NCI-H1694 (cell line): ENCODE results near the gene COG2.
"Not testable (repeated sequence)": the region's sequence is repeated elsewhere in the genome, so short reads cannot be mapped to it uniquely, and the experiment has no call there.

ENCODE experiments used
- DNase-seq: peaks from one replicate; lab custom pipeline; 2025; lab: John Stamatoyannopoulos, UW

Gene COG2

GRCh38 chr1:230715510-230715909 is 73.2 kb downstream of the COG2 start:
- no peak for DNase-seq

DNA sequence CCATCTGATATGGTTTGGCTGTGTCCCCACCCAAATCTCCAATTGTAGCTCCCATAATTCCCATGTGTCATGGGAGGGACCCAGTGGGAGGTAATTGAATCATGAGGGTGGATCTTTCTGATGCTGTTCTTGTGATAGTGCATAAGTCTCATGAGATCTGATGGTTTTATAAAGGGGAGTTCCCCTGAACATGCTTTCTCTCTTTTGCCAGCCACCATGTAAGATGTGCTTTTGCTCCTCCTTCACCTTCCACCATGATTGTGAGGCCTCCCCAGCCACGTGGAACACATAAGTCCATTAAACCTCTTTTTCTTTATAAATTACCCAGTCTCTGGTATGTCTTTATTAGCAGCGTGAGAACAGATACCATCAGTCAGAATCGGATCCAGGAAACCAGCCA is 74.2 kb downstream of the COG2 start:
- not testable (repeated sequence) for DNase-seq

- DNase-seq = no peak
Observed at GRCh38 chr1:230717251-230717650, 75.0 kb downstream of the COG2 start.

DNA sequence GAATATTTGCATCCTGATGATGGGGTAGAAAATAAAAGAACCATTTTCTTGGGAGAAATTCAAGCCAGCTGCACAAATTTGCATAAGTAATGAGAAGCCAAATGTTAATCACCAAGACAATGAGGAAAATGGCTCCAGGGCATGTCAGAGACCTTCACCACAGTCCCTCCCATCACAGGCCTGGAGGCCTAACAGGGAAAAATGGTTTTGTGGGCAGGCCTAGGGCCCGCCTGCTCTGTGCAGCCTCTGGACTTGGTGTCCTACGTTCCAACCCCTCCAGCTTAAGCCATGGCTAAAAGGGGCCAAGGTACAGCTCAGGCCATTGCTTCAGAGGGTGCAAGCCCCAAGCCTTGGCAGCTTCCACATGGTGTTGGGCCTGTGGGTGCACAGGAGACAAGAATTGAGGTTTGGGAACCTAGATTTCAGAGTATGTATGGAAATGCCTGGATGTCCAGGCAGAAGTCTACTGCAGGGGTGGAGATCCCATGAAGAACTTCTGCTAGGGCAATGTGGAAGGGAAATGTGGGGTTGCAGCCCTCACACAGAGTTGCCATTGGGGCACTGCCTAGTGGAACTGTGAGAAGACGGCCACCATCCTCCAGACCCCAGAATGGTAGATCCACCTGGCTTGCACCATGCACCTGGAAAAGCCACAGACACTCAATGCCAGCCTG is 79.7 kb downstream of the COG2 start:
- not testable (repeated sequence) for DNase-seq

- no peak for DNase-seq
Observed at GRCh38 chr1:230725256-230726012, 83.2 kb downstream of the COG2 start.

DNA sequence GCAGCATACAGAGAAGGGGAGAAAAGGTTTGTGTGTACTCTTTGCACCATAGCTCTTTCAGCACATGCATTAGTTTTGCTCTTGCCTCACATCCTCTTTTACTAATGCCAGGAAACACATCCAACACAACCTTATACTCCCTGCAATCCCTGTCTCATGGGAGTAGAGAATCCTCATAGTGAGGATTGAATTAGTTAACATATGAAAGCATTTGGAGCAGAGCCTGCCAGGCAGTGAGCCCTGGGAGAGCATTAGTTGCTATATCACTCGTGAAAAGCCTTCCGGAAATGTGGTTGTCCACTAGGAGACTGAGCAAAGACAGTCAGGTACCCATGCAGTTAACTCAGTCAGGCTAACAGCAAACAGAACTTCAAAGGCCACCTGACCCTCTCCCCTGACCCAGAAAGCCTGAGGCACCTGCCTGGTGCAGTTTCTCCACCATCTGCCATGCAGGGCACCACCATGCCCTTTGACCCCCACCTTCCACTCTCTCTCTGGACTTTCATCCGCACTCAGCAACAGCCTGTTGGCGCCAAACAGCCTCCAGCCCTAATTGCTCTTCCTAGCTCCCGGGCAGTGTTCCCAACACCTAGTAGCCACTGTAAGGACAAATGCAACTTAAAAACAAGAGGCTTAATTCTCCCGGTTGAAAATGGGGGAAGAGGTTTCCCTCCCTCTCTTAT is 86.6 kb downstream of the COG2 start:
- no peak for DNase-seq

- DNase-seq = no peak
Observed at GRCh38 chr1:230730977-230731376, 88.7 kb downstream of the COG2 start.

- no peak for DNase-seq
Observed at GRCh38 chr1:230735447-230735846, 93.2 kb downstream of the COG2 start.

- no peak for DNase-seq
Observed at GRCh38 chr1:230737622-230738262, 95.5 kb downstream of the COG2 start.

DNA sequence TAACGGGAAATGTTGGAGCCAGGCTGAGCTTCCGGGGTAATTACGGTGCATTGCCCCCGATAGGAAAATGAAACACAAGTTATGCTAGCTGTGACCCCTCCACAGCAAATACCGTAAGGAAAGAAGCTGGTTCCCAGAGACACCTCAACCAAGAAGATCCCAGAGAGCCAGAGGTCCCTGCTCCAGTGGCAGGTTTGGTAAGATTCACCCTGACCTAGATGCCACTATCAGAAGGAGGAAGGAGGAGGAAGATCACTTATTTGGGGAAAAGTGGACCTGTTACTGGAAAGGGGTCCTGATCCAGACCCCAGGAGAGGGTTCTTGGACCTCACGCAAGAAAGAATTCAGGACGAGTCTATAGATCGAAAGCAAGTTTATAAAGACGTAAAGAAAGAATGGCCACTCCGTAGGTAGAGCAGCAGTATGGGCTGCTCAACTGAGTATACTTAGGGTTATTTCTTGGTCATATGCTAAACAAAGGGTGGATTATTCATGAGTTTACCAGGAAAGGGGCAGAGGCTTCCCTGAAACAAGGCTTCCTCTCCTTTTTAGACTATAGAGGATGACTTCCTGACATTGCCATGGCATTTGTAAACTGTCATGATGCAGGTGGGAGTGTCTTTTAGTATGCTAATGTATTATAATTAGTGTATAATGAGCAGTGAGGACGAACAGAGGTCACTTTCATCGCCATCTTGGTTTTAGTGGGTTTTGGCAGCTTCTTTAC is 97.4 kb downstream of the COG2 start:
- DNase-seq = no peak
